HG02840 (cell line): ENCODE results near the gene ARIH1.
"Not testable (repeated sequence)": the region's sequence is repeated elsewhere in the genome, so short reads cannot be mapped to it uniquely, and the experiment has no call there.

ENCODE experiments used
- ATAC-seq: cut with Tn5 transposase; IDR thresholded peaks from one replicate; pipeline ENCODE4 v1.9.1; 2021; ENCODE audit warnings: mild to moderate bottlenecking, moderate library complexity, moderate number of reproducible peaks; ENCODE audit not compliant: unreplicated experiment, low FRiP score

ARIH1 gene

DNA sequence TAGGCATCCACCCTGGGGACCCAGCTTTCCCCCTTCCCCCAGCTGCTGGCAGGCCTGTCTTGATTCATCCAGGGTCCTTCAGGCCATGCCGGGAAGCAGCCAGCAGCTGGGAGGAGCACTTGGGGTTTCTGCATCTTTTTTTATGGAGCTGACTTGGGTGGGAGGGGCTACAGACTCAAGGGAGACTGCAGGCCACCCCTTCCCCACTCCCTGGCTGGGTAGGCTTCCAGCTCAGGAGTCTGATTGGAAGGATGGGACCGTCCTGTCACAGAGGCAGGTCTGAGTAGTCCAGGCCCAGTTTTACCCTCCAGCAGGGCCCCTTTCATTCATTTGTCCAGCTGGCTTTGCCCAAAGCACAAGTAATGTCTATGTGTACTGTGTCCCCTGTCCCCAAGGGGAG, 168.1 kb downstream of the ARIH1 start:
- ATAC-seq = not testable (repeated sequence)

DNA sequence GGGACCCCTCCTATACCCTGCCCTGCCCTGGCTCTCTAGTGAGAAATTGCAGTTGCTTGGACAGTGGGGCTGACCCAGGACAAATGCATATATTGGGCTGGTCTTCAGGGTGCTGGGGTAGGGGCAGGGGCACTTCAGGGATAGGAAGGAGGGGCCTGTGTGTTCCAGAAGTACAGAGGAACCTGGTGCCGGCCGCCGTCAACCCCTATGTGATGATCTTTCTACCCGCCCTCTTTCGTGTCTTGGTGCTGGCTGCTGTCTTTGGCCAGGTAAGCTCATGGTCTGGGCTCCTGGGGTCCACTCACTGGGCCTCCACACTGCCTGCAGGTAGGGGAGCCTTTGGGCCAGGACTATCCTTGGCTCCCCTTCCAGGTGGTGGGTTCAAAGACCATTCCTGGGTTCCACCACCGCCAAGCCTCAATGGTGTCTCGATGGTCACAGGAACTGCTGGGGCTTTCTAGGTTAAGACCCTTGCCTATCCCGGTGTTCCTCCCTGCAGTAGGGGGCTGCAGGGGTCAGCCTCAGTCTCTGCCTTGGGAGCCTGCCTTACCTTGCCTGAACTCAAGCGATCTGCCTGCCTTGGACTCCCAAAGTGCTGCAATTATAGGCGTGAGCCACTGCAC, 174.6 kb downstream of the ARIH1 start:
- ATAC-seq = not testable (repeated sequence)
